Measurements from ENCODE around the gene DNASE1.
"Not testable (repeated sequence)": the region's sequence is repeated elsewhere in the genome, so short reads cannot be mapped to it uniquely, and the experiment has no call there.

Gene DNASE1

DNA sequence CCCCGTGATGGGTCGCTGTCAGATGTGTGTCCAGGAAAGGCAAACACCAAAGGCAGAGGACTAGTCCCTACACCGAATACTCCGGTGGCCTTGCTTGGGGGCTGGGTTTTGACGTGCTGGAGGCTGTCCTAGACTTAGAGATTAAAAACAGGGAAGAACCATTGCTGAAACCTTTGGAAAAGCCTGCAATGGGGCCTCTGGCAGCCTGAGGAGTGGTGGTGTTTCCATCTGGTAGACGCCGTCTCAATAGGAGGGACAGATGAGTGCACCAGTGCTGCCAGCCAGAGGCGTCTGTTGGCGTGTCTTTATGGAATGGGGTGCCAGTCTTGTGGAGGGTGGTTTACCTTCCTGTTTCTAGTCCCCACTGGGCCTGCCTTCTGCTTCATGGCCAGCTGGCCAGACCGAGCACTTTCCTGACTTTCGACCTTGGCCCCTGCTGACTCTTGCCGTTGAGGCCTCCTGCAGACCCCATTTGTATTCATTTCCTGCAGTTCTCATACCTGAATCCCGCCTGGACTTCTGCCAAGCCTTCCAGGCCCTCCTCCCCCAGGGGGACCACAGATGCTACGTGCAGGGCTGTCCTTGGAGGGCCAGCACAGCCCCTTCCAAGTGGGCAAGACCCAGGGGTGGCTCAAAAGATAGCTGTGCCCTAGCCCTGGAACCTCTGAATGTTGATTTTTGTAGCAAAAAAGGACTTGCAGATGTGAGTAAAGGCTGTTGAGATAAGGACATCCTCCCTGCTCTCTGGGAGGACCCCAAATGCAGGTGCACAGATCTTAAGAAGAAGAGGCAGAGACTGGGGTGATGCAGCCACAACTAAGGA lies 1.9 kb upstream of the DNASE1 start:
- H3K27me3 ChIP-seq (ENCODE audit: control insufficient read depth, insufficient read depth, low read length), result no peaks in the 10 kb centered on the region
- DNase-seq (ENCODE audit: low read depth, low spot score), result no peak
- H3K4me3 ChIP-seq (ENCODE audit: low read length), result no peak overlapping the region
- H3K9me3 ChIP-seq (ENCODE audit: control insufficient read depth, insufficient read depth, low read length), result no peaks in the 10 kb centered on the region
- peaks cover 7% of the 10 kb centered on the region for H3K4me1 ChIP-seq (ENCODE audit: control insufficient read depth, insufficient read depth, low read length)
- H3K36me3 ChIP-seq (ENCODE audit: control insufficient read depth, insufficient read depth, low read length), result peaks cover 24% of the 10 kb centered on the region
- H3K27ac ChIP-seq (ENCODE audit: low read length), result no peak overlapping the region
- no CpG with 5 or more reads among the region's 14 CpGs for WGBS (ENCODE audit: insufficient coverage, insufficient read length)

GRCh38 chr16:3655030-3655395 lies 522 bp downstream of the DNASE1 start:
- Histone ChIP-seq H3K36me3 (ENCODE audit: control insufficient read depth, insufficient read depth, low read length) (peaks cover 32% of the 10 kb centered on the region), H3K27ac (ENCODE audit: low read length) (no peak overlapping the region), H3K4me3 (ENCODE audit: low read length) (no peak overlapping the region), H3K9me3 (ENCODE audit: control insufficient read depth, insufficient read depth, low read length) (no peaks in the 10 kb centered on the region), H3K4me1 (ENCODE audit: control insufficient read depth, insufficient read depth, low read length) (peaks cover 7% of the 10 kb centered on the region), H3K27me3 (ENCODE audit: control insufficient read depth, insufficient read depth, low read length) (no peaks in the 10 kb centered on the region)
- no CpG with 5 or more reads among the region's 12 CpGs for WGBS (ENCODE audit: insufficient coverage, insufficient read length)
- no peak for DNase-seq (ENCODE audit: low read depth, low spot score)

GRCh38 chr16:3655396-3656159 lies 1.1 kb downstream of the DNASE1 start:
- peaks cover 32% of the 10 kb centered on the region for H3K36me3 ChIP-seq (ENCODE audit: control insufficient read depth, insufficient read depth, low read length)
- no peaks in the 10 kb centered on the region for H3K27me3 ChIP-seq (ENCODE audit: control insufficient read depth, insufficient read depth, low read length)
- H3K4me1 ChIP-seq (ENCODE audit: control insufficient read depth, insufficient read depth, low read length), result peaks cover 7% of the 10 kb centered on the region
- no peak overlapping the region for H3K4me3 ChIP-seq (ENCODE audit: low read length)
- no peak for DNase-seq (ENCODE audit: low read depth, low spot score)
- no peak overlapping the region for H3K27ac ChIP-seq (ENCODE audit: low read length)
- WGBS (ENCODE audit: insufficient coverage, insufficient read length), result no CpG with 5 or more reads among the region's 21 CpGs
- no peaks in the 10 kb centered on the region for H3K9me3 ChIP-seq (ENCODE audit: control insufficient read depth, insufficient read depth, low read length)

DNA sequence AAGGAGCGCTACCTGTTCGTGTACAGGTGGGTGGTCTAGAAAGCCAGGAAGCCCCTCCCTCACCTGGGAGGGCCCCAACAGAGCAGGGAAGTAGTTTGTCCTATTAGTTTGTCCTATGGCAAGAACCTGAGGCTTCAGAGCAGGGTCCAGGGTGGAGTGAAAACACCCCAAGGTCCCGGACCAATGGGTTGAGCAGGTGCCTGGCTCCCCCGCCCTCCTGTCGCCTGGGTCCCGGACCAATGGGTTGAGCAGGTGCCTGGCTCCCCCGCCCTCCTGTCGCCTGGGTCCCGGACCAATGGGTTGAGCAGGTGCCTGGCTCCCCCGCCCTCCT lies 1.6 kb downstream of the DNASE1 start:
- WGBS (ENCODE audit: insufficient coverage, insufficient read length), result no CpG with 5 or more reads among the region's 10 CpGs
- not testable (repeated sequence) for DNase-seq (ENCODE audit: low read depth, low spot score)

GRCh38 chr16:3656491-3657468 lies 2.3 kb downstream of the DNASE1 start:
- WGBS (ENCODE audit: insufficient coverage, insufficient read length), result no CpG with 5 or more reads among the region's 42 CpGs
- no peaks in the 10 kb centered on the region for H3K9me3 ChIP-seq (ENCODE audit: control insufficient read depth, insufficient read depth, low read length)
- H3K27me3 ChIP-seq (ENCODE audit: control insufficient read depth, insufficient read depth, low read length), result no peaks in the 10 kb centered on the region
- no peak overlapping the region for H3K27ac ChIP-seq (ENCODE audit: low read length)
- no peak for DNase-seq (ENCODE audit: low read depth, low spot score)
- peaks cover 37% of the 10 kb centered on the region for H3K36me3 ChIP-seq (ENCODE audit: control insufficient read depth, insufficient read depth, low read length)
- H3K4me1 ChIP-seq (ENCODE audit: control insufficient read depth, insufficient read depth, low read length), result peaks cover 7% of the 10 kb centered on the region
- no peak overlapping the region for H3K4me3 ChIP-seq (ENCODE audit: low read length)

More for the DNA sequence above, 1.6 kb downstream of the DNASE1 start:
- peaks cover 32% of the 10 kb centered on the region for H3K36me3 ChIP-seq (ENCODE audit: control insufficient read depth, insufficient read depth, low read length)
- not testable (repeated sequence) for H3K9me3 ChIP-seq (ENCODE audit: control insufficient read depth, insufficient read depth, low read length); H3K4me3 ChIP-seq (ENCODE audit: low read length); H3K27ac ChIP-seq (ENCODE audit: low read length); H3K4me1 ChIP-seq (ENCODE audit: control insufficient read depth, insufficient read depth, low read length); H3K27me3 ChIP-seq (ENCODE audit: control insufficient read depth, insufficient read depth, low read length)

GRCh38 chr16:3659251-3659650 lies 4.8 kb downstream of the DNASE1 start:
- Histone ChIP-seq H3K4me1 (ENCODE audit: control insufficient read depth, insufficient read depth, low read length) (no peaks in the 10 kb centered on the region; the same call in 1 of the 2 replicates), H3K36me3 (ENCODE audit: control insufficient read depth, insufficient read depth, low read length) (peaks cover 56% of the 10 kb centered on the region), H3K4me3 (ENCODE audit: low read length) (no peak overlapping the region), H3K9me3 (ENCODE audit: control insufficient read depth, insufficient read depth, low read length) (no peaks in the 10 kb centered on the region), H3K27ac (ENCODE audit: low read length) (no peak overlapping the region), H3K27me3 (ENCODE audit: control insufficient read depth, insufficient read depth, low read length) (no peaks in the 10 kb centered on the region)
- WGBS (ENCODE audit: insufficient coverage, insufficient read length), result no CpG with 5 or more reads among the region's 3 CpGs
- no peak for DNase-seq (ENCODE audit: low read depth, low spot score)

GRCh38 chr16:3661311-3661710 lies 6.8 kb downstream of the DNASE1 start:
- no CpG with 5 or more reads among the region's 12 CpGs for WGBS (ENCODE audit: insufficient coverage, insufficient read length)

DNA sequence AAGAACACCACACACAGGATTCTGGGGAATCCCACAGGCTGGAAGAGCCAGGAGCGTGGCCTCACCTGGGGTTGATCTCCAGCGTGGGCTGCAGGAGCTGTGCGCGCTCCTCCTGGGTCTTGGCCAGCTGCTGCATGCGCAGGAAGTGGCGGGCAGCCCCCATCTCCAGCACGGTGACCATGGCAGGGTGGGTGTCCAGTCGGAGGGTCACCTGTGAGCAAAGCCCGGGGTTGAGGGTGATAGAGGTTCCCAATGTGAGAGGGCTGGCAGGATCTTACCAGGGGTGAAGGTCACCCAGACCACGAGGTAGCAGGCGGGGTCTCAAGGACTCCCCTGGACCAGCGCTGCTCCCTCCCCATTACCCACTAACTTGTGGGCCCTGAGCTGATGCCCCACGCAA lies 7.4 kb downstream of the DNASE1 start:
- Histone ChIP-seq H3K36me3 (ENCODE audit: control insufficient read depth, insufficient read depth, low read length) (peaks cover 52% of the 10 kb centered on the region), H3K4me1 (ENCODE audit: control insufficient read depth, insufficient read depth, low read length) (no peaks in the 10 kb centered on the region; the same call in 1 of the 2 replicates), H3K27me3 (ENCODE audit: control insufficient read depth, insufficient read depth, low read length) (no peaks in the 10 kb centered on the region), H3K27ac (ENCODE audit: low read length) (no peak overlapping the region), H3K4me3 (ENCODE audit: low read length) (no peak overlapping the region), H3K9me3 (ENCODE audit: control insufficient read depth, insufficient read depth, low read length) (no peaks in the 10 kb centered on the region)
- DNase-seq (ENCODE audit: low read depth, low spot score), result no peak
- no CpG with 5 or more reads among the region's 13 CpGs for WGBS (ENCODE audit: insufficient coverage, insufficient read length)

More at GRCh38 chr16:3661311-3661710, 6.8 kb downstream of the DNASE1 start:
- Histone ChIP-seq H3K4me3 (ENCODE audit: low read length) (no peak overlapping the region), H3K4me1 (ENCODE audit: control insufficient read depth, insufficient read depth, low read length) (no peaks in the 10 kb centered on the region; the same call in 1 of the 2 replicates), H3K36me3 (ENCODE audit: control insufficient read depth, insufficient read depth, low read length) (peaks cover 58% of the 10 kb centered on the region), H3K27me3 (ENCODE audit: control insufficient read depth, insufficient read depth, low read length) (no peaks in the 10 kb centered on the region), H3K9me3 (ENCODE audit: control insufficient read depth, insufficient read depth, low read length) (no peaks in the 10 kb centered on the region), H3K27ac (ENCODE audit: low read length) (no peak overlapping the region)
- DNase-seq (ENCODE audit: low read depth, low spot score), result no peak

DNA sequence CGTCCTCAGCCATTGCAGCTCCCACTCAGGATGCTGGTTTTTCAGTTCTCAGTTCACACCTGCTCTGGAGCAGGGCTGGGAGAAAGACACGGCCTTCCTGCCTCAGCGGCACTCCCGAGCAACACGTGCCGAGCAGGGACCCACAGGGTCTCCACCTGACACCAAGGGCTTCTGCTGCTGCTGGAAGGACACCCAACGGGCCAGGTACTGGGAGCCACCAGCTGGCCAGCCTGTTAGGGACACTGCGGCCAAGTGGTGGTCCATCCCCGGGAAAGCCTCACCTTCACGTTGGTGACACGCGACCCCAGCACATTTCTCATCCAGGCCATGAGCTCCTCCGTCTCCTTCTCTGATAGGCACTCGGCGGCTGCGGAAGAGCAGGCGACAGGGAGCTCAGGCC lies 8.1 kb downstream of the DNASE1 start:
- H3K4me3 ChIP-seq (ENCODE audit: low read length), result no peak overlapping the region
- H3K36me3 ChIP-seq (ENCODE audit: control insufficient read depth, insufficient read depth, low read length), result peaks cover 46% of the 10 kb centered on the region
- no peak for DNase-seq (ENCODE audit: low read depth, low spot score)
- H3K27me3 ChIP-seq (ENCODE audit: control insufficient read depth, insufficient read depth, low read length), result no peaks in the 10 kb centered on the region
- H3K4me1 ChIP-seq (ENCODE audit: control insufficient read depth, insufficient read depth, low read length), result no peaks in the 10 kb centered on the region; the same call in 1 of the 2 replicates
- no peak overlapping the region for H3K27ac ChIP-seq (ENCODE audit: low read length)
- no peaks in the 10 kb centered on the region for H3K9me3 ChIP-seq (ENCODE audit: control insufficient read depth, insufficient read depth, low read length)
- no CpG with 5 or more reads among the region's 17 CpGs for WGBS (ENCODE audit: insufficient coverage, insufficient read length)

All from iPS DF 6.9 (cell line).